GM18519 (cell line): ENCODE data around the gene PNKP.

Source experiments
- ATAC-seq: cut with Tn5 transposase; IDR thresholded peaks from one replicate; pipeline ENCODE4 v1.9.1; 2021; ENCODE audit warnings: mild to moderate bottlenecking, moderate library complexity; ENCODE audit not compliant: unreplicated experiment, low FRiP score

PNKP gene

GRCh38 chr19:49866933-49867782 is at the start of gene PNKP:
PNKP (minus strand) TSS chr19:49867576; CDS start chr19:49867204, 372 bp downstream.
- ATAC-seq: no peak

- ATAC-seq: no peak
These were observed 47.9 kb upstream of the PNKP start for GRCh38 chr19:49915271-49915670.

- no peak for ATAC-seq
These were observed 46.3 kb upstream of the PNKP start for GRCh38 chr19:49913720-49914119.

- ATAC-seq: no peak
These were observed 45.7 kb upstream of the PNKP start for GRCh38 chr19:49912965-49913685.

GRCh38 chr19:49911381-49912145 is 44.2 kb upstream of the PNKP start:
- no peak for ATAC-seq

- ATAC-seq: no peak
These were observed 42.8 kb upstream of the PNKP start for GRCh38 chr19:49910179-49910578.

- ATAC-seq: no peak
These were observed 41.4 kb upstream of the PNKP start for GRCh38 chr19:49908480-49909420.

- no peak for ATAC-seq
These were observed 40.5 kb upstream of the PNKP start for GRCh38 chr19:49907745-49908446.

- no peak for ATAC-seq
These were observed 39.6 kb upstream of the PNKP start for GRCh38 chr19:49906879-49907564.

GRCh38 chr19:49904136-49904535 is 36.8 kb upstream of the PNKP start:
- ATAC-seq: no peak

- ATAC-seq: no peak
These were observed 29.7 kb upstream of the PNKP start, which contains the start of gene IL4I1 for GRCh38 chr19:49896863-49897621. IL4I1 (minus strand) TSS chr19:49896887; CDS start chr19:49896160, 727 bp downstream.

GRCh38 chr19:49895566-49896297 is 28.4 kb upstream of the PNKP start:
- ATAC-seq: no peak

- no peak for ATAC-seq
These were observed 27.6 kb upstream of the PNKP start for GRCh38 chr19:49894879-49895565.

- no peak for ATAC-seq
These were observed 26.8 kb upstream of the PNKP start for GRCh38 chr19:49894011-49894664.

GRCh38 chr19:49892716-49893115 is 25.3 kb upstream of the PNKP start:
- no peak for ATAC-seq

- ATAC-seq: no peak
These were observed 24.0 kb upstream of the PNKP start for GRCh38 chr19:49891393-49891792.
